Uterus (tissue), 4 donors: Measurements from ENCODE around the gene AFDN. TPM values are rescaled to one million over a fixed set of nuclear protein-coding genes. Genes with fewer than 3 reads are reported as not detected.

Source experiments
- DNase-seq, 2 donors: peaks; one replicate each; pipeline ENCODE4 v3.0.0-alpha.2; 2019 to 2020
- H3K27ac ChIP-seq, 2 donors: fragments of 200-600 bp; sonication (generic); 1 replicate in 1 of 2; 2 replicates in 1 of 2; pipeline ENCODE4 v1.5.1; 2016 to 2018
- H3K27me3 ChIP-seq, 2 donors: fragments of 200-600 bp; sonication (generic); one replicate each; pipeline ENCODE4 v1.5.1; 2018 to 2019; ENCODE audit warnings: control low read depth in 1 of 2
- H3K36me3 ChIP-seq, 2 donors: fragments of 200-600 bp; sonication (generic); one replicate each; pipeline ENCODE4 v1.5.1; 2019; ENCODE audit warnings: control low read depth in 1 of 2
- H3K4me1 ChIP-seq, 2 donors: fragments of 200-600 bp; sonication (generic); one replicate each; pipeline ENCODE4 v1.5.1; 2018 to 2019; ENCODE audit warnings: control low read depth in 1 of 2
- H3K4me3 ChIP-seq, 2 donors: fragments of 200-600 bp; sonication (generic); 1 replicate in 1 of 2; 2 replicates in 1 of 2; pipeline ENCODE4 v1.5.1; 2018 to 2019; ENCODE audit warnings: mild to moderate bottlenecking in 1 of 2
- H3K9me3 ChIP-seq, 2 donors: fragments of 200-600 bp; sonication (generic); one replicate each; pipeline ENCODE4 v1.5.1; 2019; ENCODE audit warnings: control low read depth in 1 of 2
- POLR2A ChIP-seq, 2 donors: fragments of 450-650 bp; IDR thresholded peaks; one replicate each; pipeline ENCODE4 v1.6.1; 2016; ENCODE audit warnings: antibody characterized with exemption in 2 of 2, mild to moderate bottlenecking in 1 of 2, moderate library complexity in 1 of 2
- intact Hi-C: fragments of 100-400 bp; cut with DNase I; formaldehyde crosslinking; loops from one replicate; pipeline ENCODE4 v1.15.1; 2023; ENCODE audit warnings: low total_unique reads
- total RNA-seq, 4 donors: library from RNA; depleted of rRNA in 3 of 4; stranded (reverse); fragments of >200 nt in 3 of 4; gene quantifications; one replicate each; pipeline versions ENCODE4 v1.1.0 to v1.2.4, GENCODE V29; 2014 to 2023
- TF ChIP-seq, protein P1 (sequence below), 4 experiments: fragments of 200-600 bp in 2 of 4; fragments of 450-650 bp in 2 of 4; sonication (generic) in 2 of 4; IDR thresholded peaks; one replicate each; pipeline ENCODE4 v1.5.1; 2016 to 2019; ENCODE audit warnings: antibody characterized with exemption in 4 of 4, mild to moderate bottlenecking in 2 of 4, moderate library complexity in 1 of 4
- donor health status: DM: yes; HTN: yes; CAD: no.

Gene AFDN
- total RNA-seq, 4 donors from 2014 or later = 64.6 to 210 (median 120) TPM

GRCh38 chr6:167947716-167948115, 121.0 kb downstream of the AFDN start:
- Histone ChIP-seq H3K36me3 (no peaks in the 10 kb centered on the region), H3K4me3 (no peak overlapping the region), H3K9me3 (no peaks in the 10 kb centered on the region), H3K27ac (no peak overlapping the region), H3K4me1 (no peaks in the 10 kb centered on the region), H3K27me3 (no peaks in the 10 kb centered on the region)
- DNase-seq = no peak
- TF ChIP-seq, protein P1, sequence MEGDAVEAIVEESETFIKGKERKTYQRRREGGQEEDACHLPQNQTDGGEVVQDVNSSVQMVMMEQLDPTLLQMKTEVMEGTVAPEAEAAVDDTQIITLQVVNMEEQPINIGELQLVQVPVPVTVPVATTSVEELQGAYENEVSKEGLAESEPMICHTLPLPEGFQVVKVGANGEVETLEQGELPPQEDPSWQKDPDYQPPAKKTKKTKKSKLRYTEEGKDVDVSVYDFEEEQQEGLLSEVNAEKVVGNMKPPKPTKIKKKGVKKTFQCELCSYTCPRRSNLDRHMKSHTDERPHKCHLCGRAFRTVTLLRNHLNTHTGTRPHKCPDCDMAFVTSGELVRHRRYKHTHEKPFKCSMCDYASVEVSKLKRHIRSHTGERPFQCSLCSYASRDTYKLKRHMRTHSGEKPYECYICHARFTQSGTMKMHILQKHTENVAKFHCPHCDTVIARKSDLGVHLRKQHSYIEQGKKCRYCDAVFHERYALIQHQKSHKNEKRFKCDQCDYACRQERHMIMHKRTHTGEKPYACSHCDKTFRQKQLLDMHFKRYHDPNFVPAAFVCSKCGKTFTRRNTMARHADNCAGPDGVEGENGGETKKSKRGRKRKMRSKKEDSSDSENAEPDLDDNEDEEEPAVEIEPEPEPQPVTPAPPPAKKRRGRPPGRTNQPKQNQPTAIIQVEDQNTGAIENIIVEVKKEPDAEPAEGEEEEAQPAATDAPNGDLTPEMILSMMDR (IDR thresholded peaks at IDR 0.05) = no peak
- TF ChIP-seq POLR2A (IDR thresholded peaks at IDR 0.05) = no peak
- intact Hi-C loops = no loop called here

DNA sequence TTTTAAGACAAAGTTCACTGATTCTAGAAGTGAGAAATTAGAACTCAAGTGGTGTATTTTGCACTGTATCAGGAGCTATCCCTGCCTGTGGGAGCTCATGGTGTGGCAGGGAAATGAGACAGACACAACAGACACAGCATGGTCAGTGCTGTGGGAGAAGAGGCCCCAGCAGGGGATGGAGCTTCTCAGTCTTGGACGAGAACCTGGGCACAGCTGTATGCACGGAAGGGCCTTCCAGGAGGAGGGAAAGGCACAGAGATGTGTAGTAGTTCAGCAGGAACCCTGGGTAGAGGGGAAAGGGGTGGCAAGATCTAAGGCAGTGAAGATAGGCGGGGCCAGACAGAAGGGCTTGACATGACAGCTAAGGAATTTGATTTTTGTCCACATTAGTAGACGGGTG, 122.0 kb downstream of the AFDN start:
- H3K27ac ChIP-seq = no peak overlapping the region
- intact Hi-C loops = no loop called here
- no peak for DNase-seq
- no peak overlapping the region for H3K4me3 ChIP-seq
- H3K9me3 ChIP-seq = no peaks in the 10 kb centered on the region
- TF ChIP-seq, protein P1 (IDR thresholded peaks at IDR 0.05) = no peak
- TF ChIP-seq POLR2A (IDR thresholded peaks at IDR 0.05) = no peak
- H3K4me1 ChIP-seq = no peaks in the 10 kb centered on the region
- no peaks in the 10 kb centered on the region for H3K27me3 ChIP-seq
- no peaks in the 10 kb centered on the region for H3K36me3 ChIP-seq

DNA sequence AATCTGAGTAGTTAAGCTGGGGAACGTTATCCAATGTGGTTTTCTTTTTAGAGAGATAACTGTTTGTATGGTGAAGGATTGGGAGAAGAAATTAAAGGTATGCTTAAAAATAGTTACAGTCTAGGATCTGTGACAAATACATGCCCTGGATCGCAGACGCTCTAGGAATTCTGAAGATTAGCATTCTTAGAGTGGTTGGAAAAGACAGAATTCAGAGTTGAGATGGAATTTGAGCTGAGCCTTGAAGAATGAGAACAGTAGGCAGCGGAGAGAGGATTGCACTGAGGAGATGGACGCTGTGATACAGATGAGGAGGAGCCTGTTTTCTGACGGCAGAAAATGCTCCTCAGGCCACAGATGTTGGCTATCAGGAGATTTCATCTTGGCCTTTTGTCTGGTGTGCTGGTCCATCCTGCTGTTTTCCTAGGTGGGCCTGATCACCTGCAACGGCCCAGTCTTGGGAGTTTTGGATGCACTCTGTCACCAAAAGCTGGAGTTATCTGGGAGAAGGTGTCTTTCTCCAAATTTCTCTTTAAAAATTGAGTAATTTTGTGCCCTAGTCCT, 122.5 kb downstream of the AFDN start:
- Histone ChIP-seq H3K27ac (no peak overlapping the region), H3K27me3 (no peaks in the 10 kb centered on the region), H3K9me3 (no peaks in the 10 kb centered on the region), H3K4me3 (no peak overlapping the region), H3K4me1 (no peaks in the 10 kb centered on the region), H3K36me3 (no peaks in the 10 kb centered on the region)
- DNase-seq = no peak
- TF ChIP-seq, protein P1 (IDR thresholded peaks at IDR 0.05) = no peak
- no peak for TF ChIP-seq POLR2A (IDR thresholded peaks at IDR 0.05)
- intact Hi-C loops = no loop called here

GRCh38 chr6:167951781-167952511, 125.2 kb downstream of the AFDN start:
- no peaks in the 10 kb centered on the region for H3K9me3 ChIP-seq
- no peak for DNase-seq
- no peak overlapping the region for H3K4me3 ChIP-seq
- TF ChIP-seq, protein P1 (IDR thresholded peaks at IDR 0.05) = no peak
- no peak for TF ChIP-seq POLR2A (IDR thresholded peaks at IDR 0.05)
- no peaks in the 10 kb centered on the region for H3K27me3 ChIP-seq
- no peak overlapping the region for H3K27ac ChIP-seq
- no peaks in the 10 kb centered on the region for H3K4me1 ChIP-seq
- intact Hi-C loops = no loop called here
- no peaks in the 10 kb centered on the region for H3K36me3 ChIP-seq

DNA sequence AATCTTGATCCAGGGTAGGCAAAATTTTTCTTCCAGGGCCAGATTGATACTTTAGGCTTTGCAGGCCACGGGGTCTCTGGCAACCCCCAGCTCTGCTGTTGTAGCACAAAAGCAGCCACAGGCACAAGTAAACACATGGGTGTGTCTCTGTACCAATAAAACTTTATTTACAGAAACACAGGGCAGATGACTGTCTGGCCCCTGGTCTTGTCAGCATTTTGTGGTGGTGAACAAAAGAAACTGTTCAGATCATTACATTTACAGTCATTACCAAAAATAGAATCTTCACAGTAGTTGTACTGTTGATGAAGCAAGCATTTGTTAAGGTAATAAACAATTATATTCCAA, 125.8 kb downstream of the AFDN start:
- Histone ChIP-seq H3K4me3 (no peak overlapping the region), H3K27me3 (no peaks in the 10 kb centered on the region), H3K4me1 (no peaks in the 10 kb centered on the region), H3K27ac (no peak overlapping the region), H3K9me3 (no peaks in the 10 kb centered on the region), H3K36me3 (no peaks in the 10 kb centered on the region)
- intact Hi-C loops = no loop called here
- DNase-seq = no peak
- TF ChIP-seq, protein P1 (IDR thresholded peaks at IDR 0.05) = no peak
- TF ChIP-seq POLR2A (IDR thresholded peaks at IDR 0.05) = no peak
